Neural cell (in vitro differentiated cells): ENCODE data around the gene ZFR. TPM values are rescaled to one million over a fixed set of nuclear protein-coding genes. Genes with fewer than 3 reads are reported as not detected.

ENCODE experiments used
- H2AFZ ChIP-seq: fragments of 200-600, 300-800 bp; sonication (generic), shearing (Covaris generic); 2 replicates; pipeline ENCODE4 v1.6.0; 2014; ENCODE audit warnings: low read depth, mild to moderate bottlenecking, antibody characterized with exemption, low read length, moderate library complexity
- H3F3A ChIP-seq: fragments of 200-600 bp; shearing (Covaris generic); 2 replicates; pipeline ENCODE4 v1.6.1; 2016; ENCODE audit warnings: mild to moderate bottlenecking, moderate library complexity, mixed read lengths, antibody characterized with exemption, low read length; ENCODE audit not compliant: insufficient read depth, poor library complexity, severe bottlenecking
- H3K27ac ChIP-seq: fragments of 200-600, 300-800 bp; sonication (generic), shearing (Covaris generic); 2 replicates; pipeline ENCODE4 v1.5.1; 2014; ENCODE audit warnings: mild to moderate bottlenecking, low read length, moderate library complexity
- H3K27me3 ChIP-seq: fragments of 300-800, 200-600 bp; sonication (generic), shearing (Covaris generic); 2 replicates; pipeline ENCODE4 v1.6.0; 2014; ENCODE audit warnings: mild to moderate bottlenecking, low read depth, low read length, moderate library complexity; ENCODE audit not compliant: insufficient read depth
- H3K36me3 ChIP-seq: fragments of 300-800, 200-600 bp; sonication (generic), shearing (Covaris generic); 2 replicates; pipeline ENCODE4 v1.5.1; 2014; ENCODE audit warnings: mild to moderate bottlenecking, antibody characterized with exemption, low read length, moderate library complexity; ENCODE audit not compliant: insufficient read depth
- H3K4me2 ChIP-seq: fragments of 300-800, 200-600 bp; sonication (generic), shearing (Covaris generic); 2 replicates; pipeline ENCODE4 v1.6.0; 2014; ENCODE audit warnings: mild to moderate bottlenecking, low read length
- H3K4me3 ChIP-seq: fragments of 300-800, 200-600 bp; sonication (generic), shearing (Covaris generic); 2 replicates; pipeline ENCODE4 v1.5.1; 2014; ENCODE audit warnings: mild to moderate bottlenecking, low read length, moderate library complexity
- H3K79me2 ChIP-seq: fragments of 200-600 bp; shearing (Covaris generic); replicated peaks from 2 replicates; pipeline ENCODE4 v1.6.0; 2014; ENCODE audit warnings: mild to moderate bottlenecking, low read length, moderate library complexity; ENCODE audit not compliant: insufficient read depth
- H3K9ac ChIP-seq: fragments of 300-800, 200-600 bp; sonication (generic), shearing (Covaris generic); 2 replicates; pipeline ENCODE4 v1.6.1; 2016; ENCODE audit warnings: mild to moderate bottlenecking, low read length, mixed read lengths
- H3K9me2 ChIP-seq: fragments of 200-600 bp; shearing (Covaris generic); 2 replicates; pipeline ENCODE4 v1.6.1; 2016; ENCODE audit warnings: mild to moderate bottlenecking, low read length, mixed read lengths; ENCODE audit not compliant: insufficient read depth
- H3K9me3 ChIP-seq: fragments of 200-600, 300-800 bp; sonication (generic), shearing (Covaris generic); 2 replicates; pipeline ENCODE4 v1.6.1; 2016; ENCODE audit warnings: mild to moderate bottlenecking, mixed run types, low read length, moderate library complexity, mixed read lengths
- H4K20me1 ChIP-seq: fragments of 200-600 bp; shearing (Covaris generic); 2 replicates; pipeline ENCODE4 v1.6.1; 2016; ENCODE audit warnings: mild to moderate bottlenecking, mixed run types; ENCODE audit not compliant: insufficient read depth
- CTCF ChIP-seq: fragments of 450-650 bp; IDR thresholded peaks from 2 replicates; pipeline ENCODE4 v1.5.1; 2014; ENCODE audit warnings: antibody characterized with exemption, mild to moderate bottlenecking, moderate library complexity; ENCODE audit not compliant: poor library complexity, severe bottlenecking
- EP300 ChIP-seq: fragments of 450-650 bp; conservative IDR thresholded peaks from 2 replicates; pipeline ENCODE4 v1.6.1; 2014; ENCODE audit warnings: antibody characterized with exemption, mild to moderate bottlenecking, moderate library complexity; ENCODE audit not compliant: poor library complexity, severe bottlenecking
- EZH2 ChIP-seq: fragments of 200-600, 300-800 bp; shearing (Covaris generic), sonication (generic); IDR thresholded peaks from 2 replicates; pipeline ENCODE4 v1.6.1; 2014; ENCODE audit warnings: antibody characterized with exemption, low read length, borderline replicate concordance, mild to moderate bottlenecking; ENCODE audit not compliant: insufficient read depth, poor library complexity, severe bottlenecking
- MXI1 ChIP-seq: fragments of 450-650 bp; conservative IDR thresholded peaks from 2 replicates; pipeline ENCODE4 v1.6.1; 2014; ENCODE audit warnings: antibody characterized with exemption, mild to moderate bottlenecking; ENCODE audit not compliant: poor library complexity, severe bottlenecking
- POLR2AphosphoS5 ChIP-seq: IDR thresholded peaks from 2 replicates; pipeline ENCODE4 v1.6.1; 2012
- RAD21 ChIP-seq: fragments of 450-650 bp; conservative IDR thresholded peaks from 2 replicates; pipeline ENCODE4 v1.6.1; 2014; ENCODE audit warnings: antibody characterized with exemption, mild to moderate bottlenecking, moderate library complexity
- REST ChIP-seq: IDR thresholded peaks from 2 replicates; pipeline ENCODE4 v1.6.1; 2012; ENCODE audit warnings: borderline replicate concordance
- SMC3 ChIP-seq: fragments of 450-650 bp; conservative IDR thresholded peaks from 2 replicates; pipeline ENCODE4 v1.6.1; 2014; ENCODE audit warnings: antibody characterized with exemption, mild to moderate bottlenecking, moderate library complexity; ENCODE audit not compliant: poor library complexity
- TAF1 ChIP-seq: IDR thresholded peaks from 2 replicates; pipeline ENCODE4 v1.6.1; 2012; ENCODE audit warnings: low read depth
- polyA plus RNA-seq: library from polyadenylated mRNA; depleted of rRNA; stranded (reverse); fragments of >200 nt; gene quantifications from 2 replicates; pipeline ENCODE4 v1.2.3, GENCODE V29; 2014

The ZFR gene
- polyA plus RNA-seq, 1 donor from 2014 or later = 141 TPM

- H2AFZ ChIP-seq = no peak overlapping the region
- no peak overlapping the region for H3K27ac ChIP-seq
- H3K4me2 ChIP-seq = no peak overlapping the region
- no peaks in the 10 kb centered on the region for H3F3A ChIP-seq
- TF ChIP-seq CTCF (no peak), SMC3 (no peak), POLR2AphosphoS5 (no peak), RAD21 (no peak), TAF1 (no peak), MXI1 (no peak), EP300 (no peak), EZH2 (no peak), REST (no peak)
- H3K9ac ChIP-seq = no peak overlapping the region
- H4K20me1 ChIP-seq = no peaks in the 10 kb centered on the region
- H3K9me3 ChIP-seq = no peaks in the 10 kb centered on the region
- no peak overlapping the region for H3K4me3 ChIP-seq
- no peaks in the 10 kb centered on the region for H3K9me2 ChIP-seq
- peaks cover 4% of the 10 kb centered on the region for H3K36me3 ChIP-seq
- H3K27me3 ChIP-seq = no peaks in the 10 kb centered on the region
- peaks cover 57% of the 10 kb centered on the region for H3K79me2 ChIP-seq
Observed at GRCh38 chr5:32421075-32421474, 23.5 kb downstream of the ZFR start.

DNA sequence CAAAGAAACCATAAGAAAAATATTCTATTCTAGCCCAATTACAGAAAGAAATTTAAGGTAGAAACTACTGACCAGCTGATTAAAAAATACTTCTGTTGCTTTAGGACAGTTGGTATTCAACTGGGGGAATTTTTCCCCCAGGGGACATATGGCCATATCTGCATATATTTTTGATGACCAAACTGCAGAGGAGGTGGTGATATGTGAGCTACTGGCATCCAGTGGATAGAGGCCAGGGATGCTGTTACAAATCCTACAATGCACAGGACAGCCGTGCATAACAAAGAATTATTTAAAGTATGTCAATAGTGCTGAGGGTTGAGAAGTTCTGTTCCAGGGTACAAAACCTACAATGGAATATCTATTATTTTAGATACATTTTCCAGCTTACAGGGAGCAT is 24.0 kb downstream of the ZFR start:
- no peaks in the 10 kb centered on the region for H3F3A ChIP-seq
- peaks cover 4% of the 10 kb centered on the region for H3K36me3 ChIP-seq
- no peak overlapping the region for H3K27ac ChIP-seq
- no peaks in the 10 kb centered on the region for H3K9me3 ChIP-seq
- no peaks in the 10 kb centered on the region for H3K27me3 ChIP-seq
- no peaks in the 10 kb centered on the region for H3K9me2 ChIP-seq
- H2AFZ ChIP-seq = no peak overlapping the region
- no peak overlapping the region for H3K4me2 ChIP-seq
- no peak overlapping the region for H3K9ac ChIP-seq
- H3K79me2 ChIP-seq = peaks cover 51% of the 10 kb centered on the region
- H4K20me1 ChIP-seq = no peaks in the 10 kb centered on the region
- TF ChIP-seq TAF1 (no peak), MXI1 (no peak), SMC3 (no peak), REST (no peak), EP300 (no peak), EZH2 (no peak), CTCF (no peak), POLR2AphosphoS5 (no peak), RAD21 (no peak)
- H3K4me3 ChIP-seq = no peak overlapping the region
